K562 (cell line): ENCODE measurements around the gene AHNAK. TPM values are rescaled to one million over a fixed set of nuclear protein-coding genes. Genes with fewer than 3 reads are reported as not detected.

Experiments
- ATAC-seq: fragments of 200-7000 bp; cut with Tn5 transposase; 3 replicates; pipeline ENCODE4 v1.9.1; 2020; ENCODE audit warnings: moderate library complexity
- BruUV-seq: library from RNA; stranded (reverse); fragments of 400-500 nt; replicated peaks from 2 replicates; lab custom pipeline; 2021; lab: Mats Ljungman, UMichigan
- CTCF ChIA-PET: fragments of 300-600 bp; formaldehyde crosslinking; extraction: SDS; loops from one replicate; lab custom pipeline; 2021; ENCODE audit warnings: low intra/inter-chr PET ratio; lab: Yijun Ruan, JAX
- POLR2A ChIA-PET: fragments of 300-600, 350-650 bp; sonication (Branson Sonifier 250); formaldehyde crosslinking; extraction: SDS; loops from one replicate; lab custom pipeline; 2021; ENCODE audit warnings: antibody characterized with exemption, inconsistent platforms; lab: Yijun Ruan, JAX
- DNase-seq, 4 experiments: peaks; one replicate each; pipeline versions ENCODE4 v3.0.0 to v3.0.0-alpha.2; 2011 to 2018; ENCODE audit warnings: low spot score in 3 of 4, mixed read lengths in 3 of 4; ENCODE audit errors: extremely low read depth in 1 of 4
- FAIRE-seq: peaks from 2 replicates; lab custom pipeline; 2011; peaks lifted over from hg19 to GRCh38; lab: Jason Lieb, UNC
- H2AFZ ChIP-seq: 2 replicates; pipeline ENCODE4 v1.6.0; 2011; ENCODE audit warnings: low read depth, low read length, control low read depth, inconsistent platforms
- H3K27ac ChIP-seq: fragments of 200-600 bp; 3 replicates; pipeline ENCODE4 v1.8.0; 2011; ENCODE audit warnings: low read depth, mild to moderate bottlenecking, control low read depth, inconsistent platforms, low read length, moderate library complexity, mixed read lengths; ENCODE audit errors: extremely low read depth
- H3K27me3 ChIP-seq, 2 experiments: fragments of 300-600 bp in 1 of 2; 2 replicates in 1 of 2; 3 replicates in 1 of 2; pipeline versions ENCODE4 v1.6.0 to v1.8.0; 2011; ENCODE audit warnings: inconsistent platforms in 2 of 2, low read length in 2 of 2, mild to moderate bottlenecking in 1 of 2, mixed read lengths in 1 of 2, moderate library complexity in 1 of 2; ENCODE audit not compliant: control insufficient read depth in 2 of 2, insufficient read depth in 2 of 2
- H3K36me3 ChIP-seq: fragments of 300-600 bp; 3 replicates; pipeline ENCODE4 v1.8.0; 2011; ENCODE audit warnings: mild to moderate bottlenecking, low read length, inconsistent platforms; ENCODE audit not compliant: control insufficient read depth, insufficient read depth
- H3K4me1 ChIP-seq, 2 experiments: fragments of 200-600 bp in 1 of 2; replicated peaks in 1 of 2; 2 replicates in 1 of 2; 3 replicates in 1 of 2; pipeline versions ENCODE4 v1.5.1 to v1.8.0; 2011; ENCODE audit warnings: inconsistent platforms in 2 of 2, low read length in 2 of 2, mild to moderate bottlenecking in 1 of 2, mixed read lengths in 1 of 2, moderate library complexity in 1 of 2; ENCODE audit not compliant: control insufficient read depth in 2 of 2, insufficient read depth in 2 of 2
- H3K4me2 ChIP-seq: 2 replicates; pipeline ENCODE4 v1.6.1; 2011; ENCODE audit warnings: low read length, control low read depth, inconsistent platforms, mixed read lengths; ENCODE audit not compliant: insufficient read depth
- H3K4me3 ChIP-seq: fragments of 200-600 bp; sonication (generic), shearing (Covaris generic); 2 replicates; pipeline ENCODE4 v1.5.1; 2016; ENCODE audit warnings: control low read depth, inconsistent platforms
- H3K79me2 ChIP-seq: fragments of 200-600 bp; 3 replicates; pipeline ENCODE4 v1.8.0; 2011; ENCODE audit warnings: low read length, inconsistent platforms; ENCODE audit not compliant: control insufficient read depth, insufficient read depth
- H3K9ac ChIP-seq, 2 experiments: 2 replicates each; pipeline versions ENCODE4 v1.6.0 to v1.6.1; 2011; ENCODE audit warnings: low read depth in 2 of 2, low read length in 2 of 2, control low read depth in 1 of 2, inconsistent platforms in 1 of 2, mild to moderate bottlenecking in 1 of 2, mixed read lengths in 1 of 2; ENCODE audit not compliant: insufficient read depth in 1 of 2
- H3K9me1 ChIP-seq: one replicate; pipeline ENCODE4 v1.6.0; 2011; ENCODE audit warnings: inconsistent platforms, mild to moderate bottlenecking, low read length, moderate library complexity; ENCODE audit not compliant: control insufficient read depth, insufficient read depth
- H3K9me3 ChIP-seq: replicated peaks from 2 replicates; pipeline ENCODE4 v1.5.1; 2011; ENCODE audit warnings: low read depth, low read length, inconsistent platforms; ENCODE audit not compliant: control insufficient read depth, insufficient read depth
- H4K20me1 ChIP-seq: replicated peaks from 2 replicates; pipeline ENCODE4 v1.6.1; 2011; ENCODE audit warnings: low read length, inconsistent platforms, mixed read lengths; ENCODE audit not compliant: control insufficient read depth, insufficient read depth
- CHD4 ChIP-seq: fragments of 200-600 bp; sonication (generic); IDR thresholded peaks from 3 replicates; pipeline ENCODE4 v1.6.1; 2012; ENCODE audit warnings: low read depth, mild to moderate bottlenecking, mixed read lengths, low read length, inconsistent platforms; ENCODE audit not compliant: insufficient read depth, insufficient replicate concordance, poor library complexity, severe bottlenecking
- EZH2 ChIP-seq: IDR thresholded peaks from 2 replicates; pipeline ENCODE4 v1.6.1; 2012; ENCODE audit warnings: low read depth, mild to moderate bottlenecking, inconsistent platforms, low read length, borderline replicate concordance
- FOXA1 ChIP-seq: fragments of 450-650 bp; IDR thresholded peaks from 2 replicates; pipeline ENCODE4 v1.6.1; 2016; ENCODE audit warnings: mild to moderate bottlenecking, borderline replicate concordance
- GTF2F1 ChIP-seq: IDR thresholded peaks from 2 replicates; pipeline ENCODE4 v1.6.1; 2011; ENCODE audit warnings: low read depth, low read length, improper control_type of control experiment
- HMGN3 ChIP-seq: IDR thresholded peaks from 2 replicates; pipeline ENCODE4 v1.6.1; 2011; ENCODE audit warnings: borderline replicate concordance, low read depth, mild to moderate bottlenecking, mixed read lengths, low read length; ENCODE audit not compliant: insufficient read length; ENCODE audit errors: extremely low read depth
- L3MBTL2 ChIP-seq: fragments of 450-650 bp; IDR thresholded peaks from 2 replicates; pipeline ENCODE4 v1.6.1; 2016; ENCODE audit warnings: mild to moderate bottlenecking, moderate library complexity
- NCOA1 ChIP-seq: fragments of 450-650 bp; IDR thresholded peaks from 2 replicates; pipeline ENCODE4 v1.6.1; 2016; ENCODE audit warnings: low read depth
- NRF1 ChIP-seq, 2 experiments: fragments of 450-650 bp; IDR thresholded peaks in 1 of 2; conservative IDR thresholded peaks in 1 of 2; 2 replicates each; pipeline ENCODE4 v1.6.1; 2014; ENCODE audit warnings: mild to moderate bottlenecking in 2 of 2
- POLR2AphosphoS5 ChIP-seq: IDR thresholded peaks from 2 replicates; pipeline ENCODE4 v1.6.1; 2011; ENCODE audit warnings: mild to moderate bottlenecking, low read depth, low read length, moderate library complexity; ENCODE audit not compliant: control insufficient read depth, insufficient read depth
- TAF15 ChIP-seq: fragments of 200-400 bp; formaldehyde crosslinking; IDR thresholded peaks from 2 replicates; pipeline ENCODE4 v1.6.1; 2017; ENCODE audit warnings: mild to moderate bottlenecking, low read depth, low read length, moderate library complexity
- TCF7 ChIP-seq: sonication (generic); IDR thresholded peaks from 2 replicates; pipeline ENCODE4 v1.6.1; 2016; ENCODE audit warnings: antibody characterized with exemption, borderline replicate concordance
- ZNF436 ChIP-seq: fragments of 250-450, 450-650 bp; sonication (Bioruptor Pico); formaldehyde crosslinking; IDR thresholded peaks from 2 replicates; pipeline ENCODE4 v1.7.0; 2020; ENCODE audit warnings: mild to moderate bottlenecking
- ZNF583 ChIP-seq: fragments of 250-450 bp; sonication (Bioruptor Pico); IDR thresholded peaks from 2 replicates; pipeline ENCODE4 v1.4.0; 2020
- WGBS: fragments of 100-300 bp; shearing (Covaris generic); methylation state at CpG from one replicate; pipeline ENCODE4 v1.1.6; 2016; ENCODE audit warnings: low coverage, mixed read lengths; ENCODE audit not compliant: insufficient coverage; ENCODE audit errors: missing lambda C conversion rate; 5-methylcytosine and 5-hydroxymethylcytosine counted together
- in situ Hi-C: fragments of 300-500 bp; cut with MboI; formaldehyde crosslinking; loops from 4 replicates; pipeline ENCODE4 v1.15.0; 2018; ENCODE audit warnings: inconsistent platforms, mixed read lengths
- intact Hi-C: fragments of 100-400 bp; cut with micrococcal nuclease; formaldehyde crosslinking; loops from 2 replicates; pipeline ENCODE4 v1.14.2; 2022
- polyA plus RNA-seq, 8 experiments: library from polyadenylated mRNA; depleted of rRNA in 4 of 8; stranded (reverse) in 5 of 8; unstranded in 3 of 8; fragments of >200 nt; fragmentation: Nextera tagmentation in 2 of 8; fragmentation: Illumina TruSeq in 1 of 8; extraction: Ambion mirVana in 2 of 8; extraction: Trizol in 1 of 8; gene quantifications; 2 replicates each; pipeline versions ENCODE4 v1.2.1 to v1.2.3, GENCODE V29; 2011 to 2014; ENCODE audit warnings: inconsistent platforms in 1 of 8, missing spikeins in 1 of 8
- total RNA-seq, 7 experiments: library from RNA; depleted of rRNA in 6 of 7; stranded (reverse); fragments of >200 nt in 6 of 7; fragmentation: Illumina TruSeq in 2 of 7; extraction: Trizol in 2 of 7; gene quantifications; 2 replicates each; pipeline versions ENCODE4 v1.2.1 to v1.2.3, GENCODE V29; 2011 to 2021; ENCODE audit warnings: low replicate concordance in 1 of 7
- TF ChIP-seq, protein P1 (sequence below): fragments of 450-650 bp; IDR thresholded peaks from 2 replicates; pipeline ENCODE4 v1.6.1; 2017; ENCODE audit warnings: antibody characterized with exemption

Gene AHNAK
- total and polyA plus RNA-seq, 9 of the 15 experiments (the other 6 are each of a cell fraction or from before 2014, with no cell fraction given) = 1.5 to 89.7 (median 45.0) TPM

DNA sequence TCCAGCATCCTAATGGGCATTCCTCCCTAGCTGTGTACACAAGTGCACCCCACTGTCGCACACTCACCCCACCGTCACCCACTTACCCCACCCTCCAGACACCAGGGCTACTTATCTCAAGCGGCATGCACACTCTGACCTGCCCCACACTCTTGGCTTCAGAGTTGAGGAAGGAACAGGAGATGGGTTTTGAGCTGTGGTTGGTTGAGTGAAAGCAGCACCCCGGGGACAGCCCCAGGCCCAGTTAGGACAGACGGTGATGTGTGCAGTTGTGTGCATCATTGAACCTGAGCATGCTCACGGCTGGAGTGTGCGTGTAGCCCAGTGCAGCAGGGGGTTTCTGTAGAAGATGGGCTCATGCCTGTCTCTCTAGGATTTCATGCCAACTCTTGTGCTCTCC lies 32.5 kb downstream of the AHNAK start:
- no peaks in the 10 kb centered on the region for H3K9me1 ChIP-seq
- intact Hi-C loops = no loop called here
- in situ Hi-C loops = no loop called here
- no peaks in the 10 kb centered on the region for H4K20me1 ChIP-seq
- no peak overlapping the region for H3K4me2 ChIP-seq
- DNase-seq = peak in 2 of 4 experiments; percentile 10 to 24
- 20% methylated on average over 7 of the region's 7 CpGs for WGBS
- no peaks in the 10 kb centered on the region for H3K79me2 ChIP-seq
- H3K4me3 ChIP-seq = no peak overlapping the region
- no peak overlapping the region for H3K27ac ChIP-seq
- peaks cover 3 to 11% of the 10 kb centered on the region in 2 experiments; a peak in 2 of 5 replicates for H3K4me1 ChIP-seq
- POLR2A ChIA-PET = interaction anchor here (0.6 to 1.3 kb wide), 5 partner anchors 15 to 77 kb away, joined by 3 to 5 read pairs (median 3); partner anchors contain the start of gene TUT1
- no peaks in the 10 kb centered on the region for H3K27me3 ChIP-seq
- no peaks in the 10 kb centered on the region for H3K9me3 ChIP-seq
- no peak for TF ChIP-seq GTF2F1
- no peak for TF ChIP-seq ZNF436 (CRISPR knock-in tag)
- TF ChIP-seq NRF1 (conservative IDR thresholded peaks at IDR 0.05 in 1 of 2, IDR thresholded peaks at IDR 0.05 in 1 of 2) = peak; percentile 29 to 43; a peak in 1 of 4 replicates
- TF ChIP-seq EZH2 = no peak
- H2AFZ ChIP-seq = no peak overlapping the region
- H3K9ac ChIP-seq = peak overlapping the region in 1 of 2 experiments; percentile 43; a peak in 1 of 4 replicates
- H3K36me3 ChIP-seq = peaks cover 24% of the 10 kb centered on the region; the same call in 2 of the 3 replicates
- FAIRE-seq = no peak
- no TSS peak for BruUV-seq
- ATAC-seq = peak; percentile 62
- CTCF ChIA-PET = no interaction called here

DNA sequence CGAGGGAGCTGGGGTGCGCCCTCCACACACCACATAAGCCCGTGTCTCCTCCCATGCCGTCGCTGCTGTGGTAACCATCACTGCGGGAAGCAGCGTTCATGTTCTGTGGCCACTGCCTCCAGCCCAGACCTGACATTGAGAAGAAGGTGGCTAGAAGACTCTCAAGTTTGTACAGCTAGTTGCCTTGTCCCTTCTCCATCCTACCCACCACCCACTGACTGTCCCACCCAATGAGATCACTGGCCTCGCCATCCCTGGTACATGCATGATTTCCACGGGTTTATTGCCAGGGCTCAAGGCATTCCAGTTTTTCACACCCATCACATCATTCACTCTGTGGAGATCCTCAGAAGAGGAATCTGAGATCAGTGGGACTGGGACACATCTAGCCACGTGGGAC lies 33.0 kb downstream of the AHNAK start:
- no peak for FAIRE-seq
- WGBS = 48% methylated on average over 10 of the region's 10 CpGs
- no peak; the same call in 2 of the 3 replicates for ATAC-seq
- CTCF ChIA-PET = no interaction called here
- peaks cover 7 to 12% of the 10 kb centered on the region in 2 experiments for H3K4me1 ChIP-seq
- TF ChIP-seq FOXA1 (no peak), TAF15 (no peak), HMGN3 (no peak), ZNF583 (no peak), TCF7 (no peak), L3MBTL2 (no peak), CHD4 (no peak), POLR2AphosphoS5 (no peak), NCOA1 (no peak)
- TF ChIP-seq, protein P1, sequence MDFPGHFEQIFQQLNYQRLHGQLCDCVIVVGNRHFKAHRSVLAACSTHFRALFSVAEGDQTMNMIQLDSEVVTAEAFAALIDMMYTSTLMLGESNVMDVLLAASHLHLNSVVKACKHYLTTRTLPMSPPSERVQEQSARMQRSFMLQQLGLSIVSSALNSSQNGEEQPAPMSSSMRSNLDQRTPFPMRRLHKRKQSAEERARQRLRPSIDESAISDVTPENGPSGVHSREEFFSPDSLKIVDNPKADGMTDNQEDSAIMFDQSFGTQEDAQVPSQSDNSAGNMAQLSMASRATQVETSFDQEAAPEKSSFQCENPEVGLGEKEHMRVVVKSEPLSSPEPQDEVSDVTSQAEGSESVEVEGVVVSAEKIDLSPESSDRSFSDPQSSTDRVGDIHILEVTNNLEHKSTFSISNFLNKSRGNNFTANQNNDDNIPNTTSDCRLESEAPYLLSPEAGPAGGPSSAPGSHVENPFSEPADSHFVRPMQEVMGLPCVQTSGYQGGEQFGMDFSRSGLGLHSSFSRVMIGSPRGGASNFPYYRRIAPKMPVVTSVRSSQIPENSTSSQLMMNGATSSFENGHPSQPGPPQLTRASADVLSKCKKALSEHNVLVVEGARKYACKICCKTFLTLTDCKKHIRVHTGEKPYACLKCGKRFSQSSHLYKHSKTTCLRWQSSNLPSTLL = no peak
- TF ChIP-seq, all 486 proteins: peak for 0
- no peak for DNase-seq
- Histone ChIP-seq H4K20me1 (no peaks in the 10 kb centered on the region), H3K79me2 (no peaks in the 10 kb centered on the region), H2AFZ (no peak overlapping the region), H3K9ac (no peak overlapping the region), H3K27ac (no peak overlapping the region; the same call in 2 of the 3 replicates), H3K4me2 (no peak overlapping the region), H3K27me3 (no peaks in the 10 kb centered on the region), H3K4me3 (no peak overlapping the region), H3K9me1 (no peaks in the 10 kb centered on the region), H3K9me3 (no peaks in the 10 kb centered on the region), H3K36me3 (peaks cover 19% of the 10 kb centered on the region; the same call in 2 of the 3 replicates)
- in situ Hi-C loops = no loop called here
- intact Hi-C loops = no loop called here
- no TSS peak for BruUV-seq
- POLR2A ChIA-PET = interaction anchor here (1.0 kb wide), 1 partner anchor 17 kb away, joined by 3 read pairs; no protein-coding TSS in a partner anchor
